ENCODE data around the gene ADPRHL1.
"Not testable (repeated sequence)": the region's sequence is repeated elsewhere in the genome, so short reads cannot be mapped to it uniquely, and the experiment has no call there.

ADPRHL1 gene

DNA sequence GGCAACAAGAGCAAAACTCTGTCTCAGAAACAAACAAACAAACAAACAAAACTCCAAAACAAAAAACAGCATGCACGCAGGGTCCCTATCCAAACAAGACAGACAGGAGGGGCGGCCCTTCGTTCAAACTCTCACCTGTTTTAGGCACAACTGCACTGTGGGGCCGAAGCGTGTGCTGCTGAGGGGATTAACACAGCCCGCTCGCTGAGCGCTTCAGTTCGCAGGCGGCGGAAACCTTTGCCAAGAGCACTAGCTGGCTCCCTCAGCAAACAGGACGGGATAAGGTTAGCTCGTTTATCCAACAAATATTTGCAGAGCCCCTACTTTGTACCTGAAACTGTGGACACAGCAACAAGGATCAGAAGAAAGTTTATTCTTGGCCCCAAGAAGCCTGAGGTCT, 1.6 kb upstream of the ADPRHL1 start:
- DNase-seq: no peak

DNA sequence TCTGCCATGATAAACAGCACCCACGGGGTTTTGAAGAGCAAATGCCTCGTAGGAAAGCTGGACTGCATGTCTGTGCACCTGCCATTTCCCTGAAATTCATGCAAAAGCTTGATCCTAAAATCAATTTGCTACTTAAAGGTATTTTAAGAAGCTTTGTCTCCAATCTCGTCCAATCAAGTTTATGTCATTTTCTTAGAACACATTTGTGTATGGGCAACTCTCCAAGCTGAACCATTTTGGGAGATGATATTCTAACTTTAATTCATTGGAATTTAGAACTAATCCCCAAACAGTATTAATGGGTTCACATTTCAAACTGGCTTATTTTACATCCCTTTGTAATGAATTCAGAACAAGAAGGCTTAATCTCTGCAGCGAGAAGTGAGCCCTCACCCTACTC, 822 bp downstream of the ADPRHL1 start:
- DNase-seq: no peak

DNA sequence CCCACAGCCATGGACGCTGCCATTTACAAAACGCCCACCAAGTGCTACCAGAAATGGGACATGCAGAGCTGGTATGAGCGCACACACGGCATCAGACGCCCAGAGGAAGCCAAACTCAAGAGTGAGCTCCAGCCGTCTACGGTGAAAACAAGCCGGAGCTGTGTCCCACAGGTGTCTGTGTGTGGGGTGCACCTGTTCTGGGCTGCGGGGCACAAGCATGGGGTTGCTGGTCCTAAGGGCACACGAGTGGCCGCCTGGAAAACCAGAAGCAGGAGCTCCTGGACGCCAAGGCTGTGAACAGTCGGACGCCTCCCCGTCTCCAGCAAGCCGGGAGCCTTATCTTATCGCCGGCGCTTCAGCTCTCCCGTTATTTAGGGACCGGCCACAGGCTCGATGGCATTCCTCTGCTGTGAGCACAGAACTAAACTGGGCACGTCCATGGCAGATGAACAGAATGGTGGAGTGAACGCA, 1.3 kb downstream of the ADPRHL1 start:
- no peak for DNase-seq

- DNase-seq: not testable (repeated sequence)
Observed at GRCh38 chr13:113450861-113451620, 2.2 kb downstream of the ADPRHL1 start.

DNA sequence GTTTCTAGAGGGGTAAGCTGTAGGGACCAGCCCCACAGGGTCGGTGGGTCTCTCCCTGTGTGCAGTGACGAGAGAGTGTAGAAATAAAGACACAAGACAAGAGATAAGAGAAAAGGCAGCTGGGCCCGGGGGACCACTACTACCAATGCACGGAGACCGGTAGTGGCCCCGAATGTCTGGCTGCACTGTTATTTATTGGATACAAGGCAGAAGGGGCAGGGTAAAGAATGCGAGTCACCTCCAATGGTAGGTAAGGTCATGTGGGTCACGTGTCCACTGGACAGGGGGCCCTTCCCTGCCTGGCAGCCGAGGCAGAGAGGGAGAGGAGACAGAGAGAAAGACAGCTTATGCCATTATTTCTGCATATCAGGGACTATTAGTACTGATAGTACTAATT, 2.9 kb downstream of the ADPRHL1 start:
- DNase-seq: not testable (repeated sequence)

- no peak for DNase-seq
Observed at GRCh38 chr13:113449693-113450347, 3.5 kb downstream of the ADPRHL1 start.

GRCh38 chr13:113448885-113449692, 4.2 kb downstream of the ADPRHL1 start:
- DNase-seq: peak in 1 of 2 donors; percentile 72

GRCh38 chr13:113448545-113448884, 4.8 kb downstream of the ADPRHL1 start:
- no peak for DNase-seq

- DNase-seq: no peak
Observed at GRCh38 chr13:113447596-113447995, 5.7 kb downstream of the ADPRHL1 start.

DNA sequence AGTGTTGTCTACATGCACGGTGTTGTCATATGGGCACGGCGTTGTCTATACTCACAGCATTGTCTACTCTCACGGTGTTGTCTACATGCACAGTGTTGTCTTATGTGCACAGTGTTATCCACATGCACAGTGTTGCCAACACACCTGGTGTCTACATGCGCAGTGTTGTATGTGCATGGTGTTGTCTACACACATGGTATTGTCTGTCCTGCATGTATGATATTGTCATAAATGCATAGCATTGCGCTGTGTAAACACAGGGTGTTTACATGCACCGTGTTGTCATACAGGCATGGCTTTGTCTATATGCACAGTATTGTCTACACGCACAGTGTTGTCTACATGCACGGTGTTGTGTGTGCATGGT, 6.8 kb downstream of the ADPRHL1 start:
- DNase-seq: no peak

GRCh38 chr13:113445791-113446487, 7.3 kb downstream of the ADPRHL1 start:
- no peak for DNase-seq

DNA sequence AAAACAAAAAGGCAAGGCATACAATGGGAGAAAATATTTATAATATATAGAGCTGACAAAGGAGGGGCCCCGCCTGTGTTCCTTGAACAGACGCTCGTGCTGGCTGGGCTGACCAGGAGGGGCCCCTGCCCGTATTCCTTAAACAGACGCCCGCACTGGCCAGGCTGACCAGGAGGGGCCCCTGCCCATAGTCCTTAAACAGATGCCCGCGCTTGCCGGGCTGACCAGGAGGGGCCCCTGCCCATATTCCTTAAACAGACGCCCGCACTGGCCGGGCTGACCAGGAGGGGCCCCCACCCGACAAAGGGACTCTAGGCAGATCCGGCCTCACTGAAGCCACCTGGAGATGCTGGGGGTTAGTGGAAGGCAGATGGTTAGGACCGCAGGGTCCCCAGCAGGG, 9.3 kb downstream of the ADPRHL1 start:
- no peak for DNase-seq

- DNase-seq: no peak
Observed at GRCh38 chr13:113442985-113443362, 10.3 kb downstream of the ADPRHL1 start.

DNA sequence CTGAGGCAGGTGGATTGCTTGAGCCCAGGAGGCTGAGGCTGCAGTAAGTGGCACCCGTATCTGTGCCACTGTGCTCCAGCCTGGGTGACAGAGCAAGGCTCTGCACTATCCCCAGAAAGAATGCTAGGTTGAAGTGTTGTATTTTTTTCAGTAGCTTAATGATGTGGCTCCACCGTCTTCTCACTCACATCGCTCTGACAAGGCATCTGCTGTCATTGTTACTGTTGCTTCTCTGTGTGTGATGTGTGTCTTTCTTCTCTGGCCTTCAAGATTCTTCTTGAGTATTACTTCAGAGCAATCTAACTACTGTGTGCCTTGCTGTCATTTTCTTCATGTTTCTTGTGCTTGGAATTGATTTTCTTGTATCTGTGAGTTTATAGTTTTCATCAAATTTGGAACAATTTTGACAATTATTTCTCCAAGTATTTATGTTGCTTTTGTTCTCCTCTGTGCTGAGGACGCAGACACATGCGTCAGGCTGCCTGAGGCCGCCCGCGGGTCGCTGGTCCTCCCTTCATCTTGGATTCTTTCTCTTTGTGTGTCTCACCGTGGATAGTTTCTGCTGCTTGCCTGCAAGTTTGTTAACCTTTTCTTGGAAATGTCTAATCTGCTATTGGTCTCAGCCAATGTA, 10.8 kb downstream of the ADPRHL1 start:
- no peak for DNase-seq

DNA sequence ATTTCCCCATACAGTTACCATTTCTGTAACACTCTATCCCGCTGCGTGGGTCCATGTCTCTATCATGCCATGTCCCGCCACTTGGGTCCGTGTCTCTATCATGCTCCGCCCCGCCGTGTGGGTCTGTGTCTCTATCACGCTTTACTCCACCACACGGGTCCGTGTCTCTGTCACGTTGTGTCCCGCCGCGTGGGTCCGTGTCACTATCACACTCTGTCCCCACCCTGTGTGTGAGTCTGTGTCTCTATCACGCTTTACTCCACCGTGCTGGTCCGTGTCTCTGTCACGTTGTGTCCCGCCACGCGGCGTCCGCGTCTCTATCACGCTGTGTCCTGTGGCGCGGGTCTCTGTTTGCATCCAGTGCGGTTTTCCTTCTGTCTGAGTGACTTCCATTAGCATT, 11.6 kb downstream of the ADPRHL1 start:
- no peak for DNase-seq

- no peak for DNase-seq
Observed at GRCh38 chr13:113437408-113438010, 15.8 kb downstream of the ADPRHL1 start.

DNA sequence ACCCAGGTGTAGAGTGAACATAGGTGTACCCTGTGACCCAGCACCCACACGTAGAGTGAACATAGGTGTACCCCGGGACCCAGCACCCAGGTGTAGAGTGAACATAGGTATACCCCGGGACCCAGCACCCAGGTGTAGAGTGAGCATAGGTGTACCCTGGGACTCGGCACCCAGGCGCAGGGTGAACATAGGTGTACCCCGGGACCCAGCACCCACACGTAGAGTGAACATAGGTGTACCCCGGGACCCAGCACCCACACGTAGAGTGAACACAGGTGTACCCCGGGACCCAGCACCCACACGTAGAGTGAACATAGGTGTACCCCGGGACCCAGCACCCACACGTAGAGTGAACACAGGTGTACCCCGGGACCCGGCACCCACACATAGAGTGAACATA, 16.4 kb downstream of the ADPRHL1 start:
- not testable (repeated sequence) for DNase-seq

- not testable (repeated sequence) for DNase-seq
Observed at GRCh38 chr13:113435907-113436306, 17.4 kb downstream of the ADPRHL1 start.

DNA sequence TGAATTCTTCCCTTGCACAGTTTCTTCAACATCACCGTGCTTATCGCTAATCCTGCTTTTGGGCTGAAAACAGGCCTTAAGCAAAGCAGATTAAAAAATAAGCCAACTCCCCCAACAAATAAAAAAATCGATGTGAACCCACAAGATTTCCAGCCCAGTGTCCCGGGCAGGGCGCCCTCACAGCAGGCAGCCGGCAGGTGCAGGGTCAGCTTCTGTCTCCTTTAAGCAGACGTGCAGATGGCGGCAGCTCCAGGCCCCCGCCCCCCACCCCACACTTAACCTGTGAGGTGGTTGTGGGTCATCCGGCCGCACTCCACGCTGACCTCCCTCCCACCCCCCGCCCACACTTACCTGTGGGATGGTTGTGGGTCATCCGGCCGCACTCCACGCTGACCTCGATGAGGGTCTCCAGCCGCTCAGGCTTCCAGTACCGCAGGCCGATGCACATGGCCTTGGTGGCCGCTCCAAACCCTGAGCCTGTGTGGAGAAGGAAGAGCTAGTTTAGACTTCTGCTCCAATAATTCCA, 19.8 kb downstream of the ADPRHL1 start:
- no peak for DNase-seq

DNA sequence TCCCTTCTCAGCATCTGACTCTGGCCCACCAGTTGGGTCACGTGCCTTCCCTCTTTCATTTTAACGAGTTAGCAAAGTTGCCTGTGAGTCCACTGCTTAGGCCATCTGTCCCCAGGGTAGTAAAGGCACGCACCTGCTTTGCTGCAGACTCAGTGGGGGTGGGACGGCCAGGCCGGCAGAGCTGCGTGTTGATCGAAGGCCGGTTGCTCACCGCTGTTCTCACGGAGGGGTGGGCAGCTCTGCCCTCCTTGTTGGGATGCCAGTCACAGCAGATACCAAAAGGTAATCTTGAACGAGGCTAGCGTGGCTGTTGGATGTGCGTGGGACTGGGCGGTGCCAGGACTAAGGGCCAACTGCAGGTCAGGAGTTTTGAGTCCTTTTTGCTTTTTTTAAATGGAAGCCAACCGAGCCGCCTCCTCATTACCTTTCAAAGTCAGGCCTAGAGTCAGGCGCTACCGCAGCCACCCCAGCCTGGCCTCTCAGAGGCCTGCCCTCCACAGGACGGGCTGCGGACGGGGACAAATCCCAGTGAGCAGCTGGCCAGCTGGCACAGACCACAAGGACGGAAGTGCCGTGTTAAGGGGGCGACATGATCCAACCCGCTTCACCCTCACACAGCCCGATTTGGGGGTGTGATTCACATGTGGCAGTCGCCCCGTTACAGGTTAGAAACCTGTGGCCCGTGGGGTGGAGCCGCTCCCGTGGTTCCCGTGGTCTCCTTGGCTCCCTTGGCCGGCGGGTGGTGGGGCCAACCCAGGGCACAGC, 20.6 kb downstream of the ADPRHL1 start:
- DNase-seq: no peak

DNA sequence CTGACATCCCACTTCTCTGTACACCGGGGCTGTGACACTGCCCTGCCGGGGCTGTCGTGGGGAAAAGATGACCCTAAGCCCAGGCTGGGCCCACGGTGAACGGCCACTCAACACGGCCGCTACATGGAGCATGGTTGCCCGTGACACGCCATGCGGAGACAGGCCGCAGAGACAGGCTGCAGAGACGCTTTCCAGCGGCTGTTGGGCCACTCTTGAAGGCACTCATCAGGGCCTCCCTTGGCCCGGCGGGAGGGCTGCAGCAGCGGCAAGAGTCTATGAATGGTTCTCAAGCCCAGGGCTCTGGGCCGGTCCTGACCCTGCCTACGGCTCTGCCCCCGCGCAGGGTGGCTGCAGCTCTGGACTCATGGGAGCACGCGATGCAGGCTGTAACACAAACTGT, 22.1 kb downstream of the ADPRHL1 start:
- DNase-seq: no peak
